ENCODE results near the gene HSD17B14.
"Not testable (repeated sequence)": the region's sequence is repeated elsewhere in the genome, so short reads cannot be mapped to it uniquely, and the experiment has no call there.

The HSD17B14 gene

DNA sequence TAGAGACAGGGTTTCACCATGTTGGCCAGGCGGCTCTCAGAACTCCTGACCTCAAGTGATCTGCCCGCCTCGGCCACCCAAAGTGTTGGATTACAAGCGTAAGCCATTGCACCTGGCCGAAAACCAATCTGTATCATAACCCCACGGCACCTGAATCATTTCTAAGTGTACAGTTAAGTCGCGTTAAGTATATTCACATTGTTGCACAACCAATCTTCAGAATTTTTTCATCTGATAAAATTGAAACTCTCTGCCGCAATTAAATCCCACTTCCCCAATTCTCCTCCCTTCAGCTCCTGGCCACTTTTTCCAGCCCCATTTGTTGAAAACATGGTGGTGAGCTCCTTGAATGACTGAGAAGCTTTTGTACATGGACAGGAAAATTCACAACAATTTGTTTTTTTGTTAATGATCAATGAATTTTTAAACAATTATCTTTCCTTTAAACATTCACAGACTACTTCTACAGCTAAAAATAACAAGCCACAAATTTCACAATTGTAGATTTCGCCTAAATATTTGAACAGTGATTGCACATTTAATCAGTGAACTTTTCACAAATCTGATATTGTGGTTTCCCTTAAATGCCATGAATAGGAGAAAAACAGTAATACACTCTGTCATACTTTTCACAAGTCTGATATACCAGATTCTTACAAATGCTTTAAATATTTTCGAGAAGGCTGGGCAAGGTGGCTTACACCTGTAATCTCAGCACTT lies 67.1 kb downstream of the HSD17B14 start:
- in situ Hi-C loops (cut with MboI; ENCODE audit: low sequenced_read_pairs), result no loop called here

- in situ Hi-C loops (cut with MboI; ENCODE audit: low sequenced_read_pairs), result not testable (repeated sequence)
Measured at GRCh38 chr19:48768171-48768753, 68.0 kb downstream of the HSD17B14 start.

GRCh38 chr19:48765816-48766215 lies 70.5 kb downstream of the HSD17B14 start:
- in situ Hi-C loops (cut with MboI; ENCODE audit: low sequenced_read_pairs), result not testable (repeated sequence)
